ENCODE data around the gene EEIG1.
A peak's percentile ranks its signal among the peaks of the same experiment; 100 is the strongest.

Gene EEIG1
- long read RNA-seq, full-length matches to known transcripts = 3 of 5 reads
- long read RNA-seq, partial matches to known transcripts = 1 of 5 reads
- long read RNA-seq, other reads (novel, unspliced or antisense) = 1 of 5 reads

DNA sequence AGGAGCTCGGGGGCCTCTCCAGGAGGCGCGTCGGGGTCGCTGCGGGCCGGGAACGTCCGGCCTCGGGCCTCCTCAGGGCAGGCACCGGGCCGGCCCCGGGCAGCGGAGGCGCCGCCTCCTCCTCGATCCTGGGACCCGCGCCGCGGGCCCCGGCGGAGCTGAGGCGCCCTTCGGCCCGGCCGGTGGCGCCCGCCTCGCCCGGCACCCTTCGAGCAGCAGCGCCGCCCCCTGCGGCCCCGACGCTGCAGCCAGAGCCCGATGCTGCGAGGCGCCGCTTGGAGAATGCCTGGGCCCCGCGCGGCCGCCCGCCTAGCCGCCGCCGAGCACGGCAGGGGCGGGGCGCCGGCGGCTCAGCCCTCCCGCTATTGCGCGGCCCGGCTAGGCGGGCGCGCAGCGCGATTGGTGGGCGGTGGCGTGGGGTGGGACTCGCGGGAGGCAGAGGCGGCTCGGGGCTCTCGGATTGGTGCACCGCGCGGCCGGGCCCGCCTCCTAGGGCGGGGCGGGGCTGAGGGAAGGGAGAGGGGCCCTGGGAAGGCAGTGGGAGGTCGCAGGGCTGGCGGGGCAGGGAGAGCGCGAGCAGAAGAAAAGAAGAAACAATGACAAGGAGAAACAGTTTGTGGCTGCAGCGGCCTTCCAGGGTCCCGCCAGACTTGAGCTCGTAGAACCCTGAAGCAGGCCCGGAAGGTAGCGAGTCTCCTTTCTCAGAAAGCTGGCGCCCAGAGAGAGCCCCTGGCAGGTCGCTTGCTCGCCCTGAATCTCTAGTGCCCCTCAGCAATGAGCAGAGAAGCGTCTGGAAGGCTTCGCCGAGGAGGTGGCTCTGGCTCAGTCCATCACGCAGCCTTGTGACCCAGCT is at the start of gene EEIG1:
Gene EEIG1 (minus strand): TSS at position 284 of the 853 bp plus-strand sequence. CDS start 852 bp downstream, outside the sequence.
- H3K27ac ChIP-seq (replicated peaks) = peak within 1 kb of the TSS; percentile 82
- TF ChIP-seq GABPA (IDR thresholded peaks at IDR 0.05; ENCODE audit: low read depth) = no peak
- TF ChIP-seq, protein P1, sequence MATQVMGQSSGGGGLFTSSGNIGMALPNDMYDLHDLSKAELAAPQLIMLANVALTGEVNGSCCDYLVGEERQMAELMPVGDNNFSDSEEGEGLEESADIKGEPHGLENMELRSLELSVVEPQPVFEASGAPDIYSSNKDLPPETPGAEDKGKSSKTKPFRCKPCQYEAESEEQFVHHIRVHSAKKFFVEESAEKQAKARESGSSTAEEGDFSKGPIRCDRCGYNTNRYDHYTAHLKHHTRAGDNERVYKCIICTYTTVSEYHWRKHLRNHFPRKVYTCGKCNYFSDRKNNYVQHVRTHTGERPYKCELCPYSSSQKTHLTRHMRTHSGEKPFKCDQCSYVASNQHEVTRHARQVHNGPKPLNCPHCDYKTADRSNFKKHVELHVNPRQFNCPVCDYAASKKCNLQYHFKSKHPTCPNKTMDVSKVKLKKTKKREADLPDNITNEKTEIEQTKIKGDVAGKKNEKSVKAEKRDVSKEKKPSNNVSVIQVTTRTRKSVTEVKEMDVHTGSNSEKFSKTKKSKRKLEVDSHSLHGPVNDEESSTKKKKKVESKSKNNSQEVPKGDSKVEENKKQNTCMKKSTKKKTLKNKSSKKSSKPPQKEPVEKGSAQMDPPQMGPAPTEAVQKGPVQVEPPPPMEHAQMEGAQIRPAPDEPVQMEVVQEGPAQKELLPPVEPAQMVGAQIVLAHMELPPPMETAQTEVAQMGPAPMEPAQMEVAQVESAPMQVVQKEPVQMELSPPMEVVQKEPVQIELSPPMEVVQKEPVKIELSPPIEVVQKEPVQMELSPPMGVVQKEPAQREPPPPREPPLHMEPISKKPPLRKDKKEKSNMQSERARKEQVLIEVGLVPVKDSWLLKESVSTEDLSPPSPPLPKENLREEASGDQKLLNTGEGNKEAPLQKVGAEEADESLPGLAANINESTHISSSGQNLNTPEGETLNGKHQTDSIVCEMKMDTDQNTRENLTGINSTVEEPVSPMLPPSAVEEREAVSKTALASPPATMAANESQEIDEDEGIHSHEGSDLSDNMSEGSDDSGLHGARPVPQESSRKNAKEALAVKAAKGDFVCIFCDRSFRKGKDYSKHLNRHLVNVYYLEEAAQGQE (IDR thresholded peaks at IDR 0.05; ENCODE audit: insufficient replicate concordance, low read depth) = no peak
- peak; percentile 64; the same call in 1 of the 2 replicates for TF ChIP-seq POLR2AphosphoS5 (IDR thresholded peaks at IDR 0.05; ENCODE audit: low read depth)
- H3K4me3 ChIP-seq (replicated peaks; ENCODE audit: insufficient read depth, low read length) = peak within 1 kb of the TSS; percentile 56
- peak; percentile 80 to 94 for DNase-seq (ENCODE audit: low read depth in 1 of 2, low spot score in 1 of 2)
- no peaks in the 10 kb centered on the region for H3K27me3 ChIP-seq (ENCODE audit: insufficient read depth, poor library complexity, severe bottlenecking)

DNA sequence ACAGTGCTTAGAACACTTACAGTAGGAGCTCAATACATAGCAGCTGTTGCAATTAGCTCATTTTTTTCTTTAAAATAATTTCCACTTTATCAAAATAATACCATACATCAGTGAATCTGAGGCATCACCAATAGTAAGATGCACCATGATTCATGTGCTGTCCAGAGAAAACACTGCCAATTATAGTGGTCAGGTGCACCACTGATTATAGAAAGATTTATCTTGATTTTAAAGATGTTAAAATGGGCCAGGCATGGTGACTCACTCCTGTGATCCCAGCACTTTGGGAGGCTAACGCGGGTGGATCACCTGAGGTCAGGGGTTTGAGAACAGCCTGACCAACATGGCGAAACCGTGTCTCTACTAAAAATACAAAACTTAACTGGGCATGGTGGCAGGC is 46.9 kb upstream of the EEIG1 start:
- Histone ChIP-seq H3K27ac (replicated peaks) (no peak overlapping the region; the same call in 1 of the 2 replicates), H3K27me3 (ENCODE audit: insufficient read depth, poor library complexity, severe bottlenecking) (no peaks in the 10 kb centered on the region), H3K4me3 (replicated peaks; ENCODE audit: insufficient read depth, low read length) (no peak overlapping the region)
- DNase-seq (ENCODE audit: low read depth in 1 of 2, low spot score in 1 of 2) = no peak
- TF ChIP-seq POLR2AphosphoS5 (IDR thresholded peaks at IDR 0.05; ENCODE audit: low read depth) (no peak), SPI1 (IDR thresholded peaks at IDR 0.05; ENCODE audit: borderline replicate concordance, low read depth) (no peak), GABPA (IDR thresholded peaks at IDR 0.05; ENCODE audit: low read depth) (no peak)
- TF ChIP-seq, protein P2, sequence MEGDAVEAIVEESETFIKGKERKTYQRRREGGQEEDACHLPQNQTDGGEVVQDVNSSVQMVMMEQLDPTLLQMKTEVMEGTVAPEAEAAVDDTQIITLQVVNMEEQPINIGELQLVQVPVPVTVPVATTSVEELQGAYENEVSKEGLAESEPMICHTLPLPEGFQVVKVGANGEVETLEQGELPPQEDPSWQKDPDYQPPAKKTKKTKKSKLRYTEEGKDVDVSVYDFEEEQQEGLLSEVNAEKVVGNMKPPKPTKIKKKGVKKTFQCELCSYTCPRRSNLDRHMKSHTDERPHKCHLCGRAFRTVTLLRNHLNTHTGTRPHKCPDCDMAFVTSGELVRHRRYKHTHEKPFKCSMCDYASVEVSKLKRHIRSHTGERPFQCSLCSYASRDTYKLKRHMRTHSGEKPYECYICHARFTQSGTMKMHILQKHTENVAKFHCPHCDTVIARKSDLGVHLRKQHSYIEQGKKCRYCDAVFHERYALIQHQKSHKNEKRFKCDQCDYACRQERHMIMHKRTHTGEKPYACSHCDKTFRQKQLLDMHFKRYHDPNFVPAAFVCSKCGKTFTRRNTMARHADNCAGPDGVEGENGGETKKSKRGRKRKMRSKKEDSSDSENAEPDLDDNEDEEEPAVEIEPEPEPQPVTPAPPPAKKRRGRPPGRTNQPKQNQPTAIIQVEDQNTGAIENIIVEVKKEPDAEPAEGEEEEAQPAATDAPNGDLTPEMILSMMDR (IDR thresholded peaks at IDR 0.05; ENCODE audit: insufficient read depth, low read length) = no peak
- TF ChIP-seq, protein P1 (IDR thresholded peaks at IDR 0.05; ENCODE audit: insufficient replicate concordance, low read depth) = no peak

DNA sequence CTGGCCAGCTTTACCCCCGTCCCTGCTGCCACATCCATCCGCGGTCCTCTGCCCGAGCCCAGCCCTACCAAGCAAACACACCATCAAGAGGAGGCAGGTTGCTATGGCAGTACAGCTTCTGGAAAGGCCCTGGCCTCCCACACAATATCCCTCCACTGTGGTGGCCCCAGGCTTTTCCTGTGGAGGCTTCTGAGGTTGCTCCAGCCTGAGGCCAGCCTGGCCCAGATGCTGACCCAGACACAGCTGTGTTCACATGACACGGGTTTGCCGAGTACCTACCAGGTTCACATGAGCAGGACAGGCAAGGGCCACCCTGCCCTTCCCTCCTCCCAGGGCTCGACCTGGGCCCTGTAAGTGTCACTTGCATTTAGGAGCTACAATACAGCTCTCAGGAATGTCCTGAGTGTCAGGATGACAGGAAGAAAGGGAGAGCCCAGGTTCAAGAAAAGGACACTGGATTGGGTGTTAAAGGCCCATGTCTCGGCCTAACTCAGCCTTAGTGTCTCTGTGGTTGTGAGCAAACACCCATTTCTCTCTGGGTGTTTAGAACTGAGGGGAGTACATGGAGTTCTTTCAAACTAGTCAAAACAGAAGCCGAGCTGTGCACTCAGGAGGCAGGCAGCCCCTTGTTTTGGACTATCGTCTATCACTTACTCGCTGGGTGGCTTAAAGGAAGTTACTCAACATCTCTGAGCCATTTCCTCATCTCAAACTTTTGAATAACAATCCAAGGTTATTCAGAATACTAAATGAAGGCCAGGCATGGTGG is 46.2 kb upstream of the EEIG1 start:
- DNase-seq (ENCODE audit: low read depth in 1 of 2, low spot score in 1 of 2) = peak in 1 of 2 experiments; percentile 29
- TF ChIP-seq POLR2AphosphoS5 (IDR thresholded peaks at IDR 0.05; ENCODE audit: low read depth) (no peak), GABPA (IDR thresholded peaks at IDR 0.05; ENCODE audit: low read depth) (no peak), SPI1 (IDR thresholded peaks at IDR 0.05; ENCODE audit: borderline replicate concordance, low read depth) (no peak)
- TF ChIP-seq, protein P1 (IDR thresholded peaks at IDR 0.05; ENCODE audit: insufficient replicate concordance, low read depth) = no peak
- TF ChIP-seq, protein P2 (IDR thresholded peaks at IDR 0.05; ENCODE audit: insufficient read depth, low read length) = no peak
- H3K27me3 ChIP-seq (ENCODE audit: insufficient read depth, poor library complexity, severe bottlenecking) = no peaks in the 10 kb centered on the region
- peak overlapping the region; percentile 43 for H3K27ac ChIP-seq (replicated peaks)
- H3K4me3 ChIP-seq (replicated peaks; ENCODE audit: insufficient read depth, low read length) = no peak overlapping the region

Data from HL-60 (cell line).